B cell (primary cell): ENCODE data around the gene CACYBP. TPM values are rescaled to one million over a fixed set of nuclear protein-coding genes. Genes with fewer than 3 reads are reported as not detected.

ENCODE experiments used
- ATAC-seq: fragments of 200-7000 bp; cut with Tn5 transposase; one replicate; pipeline ENCODE4 v1.10.0; 2021; ENCODE audit warnings: low read depth, mild to moderate bottlenecking, moderate number of reproducible peaks, moderate library complexity
- CTCF ChIA-PET: fragments of 350-600 bp; sonication (Branson Sonifier 250); formaldehyde crosslinking; loops from one replicate; lab custom pipeline; 2021; ENCODE audit warnings: antibody characterized with exemption, inconsistent platforms; lab: Charles Lee
- POLR2A ChIA-PET: fragments of 350-600 bp; sonication (Branson Sonifier 250); formaldehyde crosslinking; loops from one replicate; lab custom pipeline; 2021; ENCODE audit warnings: antibody characterized with exemption; lab: Charles Lee
- DNase-seq: peaks from one replicate; pipeline ENCODE4 v3.0.0; 2013
- H2AFZ ChIP-seq: 2 replicates; pipeline ENCODE4 v1.6.1; 2012; ENCODE audit warnings: mild to moderate bottlenecking, low read depth, low read length; ENCODE audit not compliant: insufficient read depth, poor library complexity, severe bottlenecking
- H3K27ac ChIP-seq, 2 donors: 1 replicate in 1 of 2; 2 replicates in 1 of 2; pipeline ENCODE4 v1.5.1; 2012 to 2013; ENCODE audit warnings: low read length in 2 of 2, mild to moderate bottlenecking in 2 of 2, moderate library complexity in 1 of 2
- H3K27me3 ChIP-seq, 4 experiments: fragments of 200-600 bp in 1 of 4; sonication (generic) in 1 of 4; replicated peaks in 1 of 4; 1 replicate in 2 of 4; 2 replicates in 2 of 4; pipeline versions ENCODE4 v1.6.1 to v1.7.0; 2013 to 2016; ENCODE audit warnings: low read length in 3 of 4, mild to moderate bottlenecking in 2 of 4, mixed read lengths in 1 of 4, moderate library complexity in 1 of 4; ENCODE audit not compliant: insufficient read depth in 4 of 4, control insufficient read depth in 3 of 4; ENCODE audit errors: control extremely low read depth in 1 of 4
- H3K36me3 ChIP-seq, 2 experiments: replicated peaks in 1 of 2; 1 replicate in 1 of 2; 2 replicates in 1 of 2; pipeline versions ENCODE4 v1.6.1 to v1.7.1; 2013; ENCODE audit warnings: low read length in 1 of 2; ENCODE audit not compliant: insufficient read depth in 2 of 2, control insufficient read depth in 1 of 2; ENCODE audit errors: control extremely low read depth in 1 of 2, extremely low read depth in 1 of 2
- H3K4me1 ChIP-seq, 2 donors: fragments of 200-600 bp in 1 of 2; sonication (generic) in 1 of 2; 1 replicate in 1 of 2; 2 replicates in 1 of 2; pipeline versions ENCODE4 v1.5.1 to v1.6.1; 2013 to 2017; ENCODE audit warnings: low read length in 2 of 2; ENCODE audit not compliant: control insufficient read depth in 2 of 2, insufficient read depth in 2 of 2
- H3K4me2 ChIP-seq: replicated peaks from 2 replicates; pipeline ENCODE3; 2012; ENCODE audit warnings: mild to moderate bottlenecking, low read depth, low read length; ENCODE audit not compliant: poor library complexity, severe bottlenecking
- H3K4me3 ChIP-seq, 5 experiments: fragments of 200-600 bp in 1 of 5; sonication (generic) in 1 of 5; 1 replicate in 3 of 5; 2 replicates in 2 of 5; pipeline versions ENCODE4 v1.5.1 to v1.7.0; 2011 to 2016; ENCODE audit warnings: low read length in 4 of 5, mild to moderate bottlenecking in 4 of 5, low read depth in 2 of 5, control low read depth in 1 of 5, moderate library complexity in 1 of 5; ENCODE audit not compliant: insufficient read depth in 1 of 5; ENCODE audit errors: control extremely low read depth in 1 of 5, extremely low read depth in 1 of 5
- H3K79me2 ChIP-seq: fragments of 200-600 bp; sonication (generic); one replicate; pipeline ENCODE4 v1.6.0; 2016; ENCODE audit warnings: low read length; ENCODE audit not compliant: control insufficient read depth, insufficient read depth
- H3K9ac ChIP-seq: fragments of 200-600 bp; sonication (generic); 2 replicates; pipeline ENCODE4 v1.6.1; 2017; ENCODE audit warnings: mild to moderate bottlenecking, low read length, moderate library complexity
- H3K9me3 ChIP-seq, 3 donors: one replicate each; pipeline versions ENCODE4 v1.6.1 to v1.7.1; 2013; ENCODE audit warnings: low read length in 2 of 3; ENCODE audit not compliant: control insufficient read depth in 2 of 3, insufficient read depth in 1 of 3; ENCODE audit errors: control extremely low read depth in 1 of 3
- H4K20me1 ChIP-seq: 2 replicates; pipeline ENCODE4 v1.6.0; 2012; ENCODE audit warnings: mild to moderate bottlenecking, low read length; ENCODE audit not compliant: insufficient read depth, control insufficient read depth, poor library complexity, severe bottlenecking
- H3K27ac Mint-ChIP-seq: one replicate; pipeline ENCODE4 v1.8.0; 2021; ENCODE audit warnings: mixed read lengths
- H3K27me3 Mint-ChIP-seq: one replicate; pipeline ENCODE4 v1.8.0; 2021; ENCODE audit warnings: mixed read lengths
- H3K4me1 Mint-ChIP-seq: one replicate; pipeline ENCODE4 v1.8.0; 2021; ENCODE audit warnings: mixed read lengths
- H3K4me3 Mint-ChIP-seq: one replicate; pipeline ENCODE4 v1.8.0; 2021; ENCODE audit warnings: mixed read lengths
- H3K9me3 Mint-ChIP-seq: one replicate; pipeline ENCODE4 v1.8.0; 2022; ENCODE audit warnings: mixed read lengths; ENCODE audit not compliant: insufficient read depth
- EZH2 ChIP-seq: IDR thresholded peaks from 2 replicates; pipeline ENCODE4 v1.6.1; 2012; ENCODE audit warnings: borderline replicate concordance, low read depth, mild to moderate bottlenecking, moderate library complexity, low read length; ENCODE audit not compliant: insufficient read depth, poor library complexity, severe bottlenecking
- WGBS: methylation state at CpG from one replicate; pipeline ENCODE4 v1.1.5; 2013; ENCODE audit warnings: missing lambda C conversion rate; ENCODE audit not compliant: insufficient coverage; 5-methylcytosine and 5-hydroxymethylcytosine counted together
- intact Hi-C: fragments of 100-400 bp; cut with micrococcal nuclease; formaldehyde crosslinking; loops from one replicate; pipeline ENCODE4 v1.10.0; 2022
- polyA plus RNA-seq: library from polyadenylated mRNA; depleted of rRNA; stranded (reverse); fragments of >200 nt; gene quantifications from 2 replicates; pipeline ENCODE4 v1.2.3, GENCODE V29; 2012
- total RNA-seq, 2 donors: library from RNA; stranded (reverse); fragments of 120-200 nt in 1 of 2; gene quantifications; 1 replicate in 1 of 2; 2 replicates in 1 of 2; pipeline versions ENCODE4 v1.2.3 to v1.2.4, GENCODE V29; 2013 to 2022
- TF ChIP-seq, protein P1 (sequence below): fragments of 200-600 bp; IDR thresholded peaks from one replicate; pipeline ENCODE4 v1.8.0; 2022; ENCODE audit warnings: antibody characterized with exemption, mild to moderate bottlenecking

Gene CACYBP
- total and polyA plus RNA-seq, 2 donors (not counting 1 experiment from before 2014, with no cell fraction given) = 16.2 to 71.1 TPM

DNA sequence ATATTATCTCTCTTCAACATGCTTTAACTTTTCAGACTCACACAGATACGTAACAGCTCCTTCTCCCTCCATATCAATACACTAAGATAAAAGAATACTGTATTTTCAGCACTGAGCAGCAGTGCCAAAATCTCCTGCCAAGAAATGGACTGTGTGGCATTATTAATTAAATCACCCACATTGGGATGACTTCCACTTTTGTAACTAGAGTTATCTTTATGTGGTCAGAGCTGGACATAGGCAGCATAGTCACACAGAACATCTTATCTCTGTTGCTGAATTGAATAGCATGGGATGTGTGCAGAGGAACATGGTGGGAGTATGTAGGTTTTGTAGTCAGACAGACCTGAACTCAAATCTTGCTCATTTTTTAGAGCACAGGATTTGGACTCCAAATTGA, 41.4 kb upstream of the CACYBP start:
- Histone ChIP-seq H3K9ac (no peak overlapping the region), H3K27ac (no peak overlapping the region), H3K4me3 (no peak overlapping the region), H3K9me3 (no peaks in the 10 kb centered on the region), H3K27me3 (no peaks in the 10 kb centered on the region), H4K20me1 (no peaks in the 10 kb centered on the region), H3K4me2 (no peak overlapping the region), H2AFZ (no peak overlapping the region), H3K36me3 (peaks cover 0 to 5% of the 10 kb centered on the region in 2 experiments), H3K79me2 (no peaks in the 10 kb centered on the region), H3K4me1 (peaks cover 19 to 29% of the 10 kb centered on the region in 2 donors)
- intact Hi-C loops = no loop called here
- ChIA-PET CTCF (interaction anchor here (0.8 kb wide), 1 partner anchor 25 kb away, joined by 3 read pairs; no protein-coding TSS in a partner anchor), POLR2A (no interaction called here)
- WGBS = no CpG with 5 or more reads among the region's 1 CpG
- Mint-ChIP-seq H3K4me3 (no peak overlapping the region), H3K9me3 (no peaks in the 10 kb centered on the region), H3K4me1 (peaks cover 39% of the 10 kb centered on the region), H3K27me3 (no peaks in the 10 kb centered on the region), H3K27ac (no peak overlapping the region)
- ATAC-seq (no peak), DNase-seq (no peak)
- TF ChIP-seq EZH2 = no peak
- TF ChIP-seq, protein P1, sequence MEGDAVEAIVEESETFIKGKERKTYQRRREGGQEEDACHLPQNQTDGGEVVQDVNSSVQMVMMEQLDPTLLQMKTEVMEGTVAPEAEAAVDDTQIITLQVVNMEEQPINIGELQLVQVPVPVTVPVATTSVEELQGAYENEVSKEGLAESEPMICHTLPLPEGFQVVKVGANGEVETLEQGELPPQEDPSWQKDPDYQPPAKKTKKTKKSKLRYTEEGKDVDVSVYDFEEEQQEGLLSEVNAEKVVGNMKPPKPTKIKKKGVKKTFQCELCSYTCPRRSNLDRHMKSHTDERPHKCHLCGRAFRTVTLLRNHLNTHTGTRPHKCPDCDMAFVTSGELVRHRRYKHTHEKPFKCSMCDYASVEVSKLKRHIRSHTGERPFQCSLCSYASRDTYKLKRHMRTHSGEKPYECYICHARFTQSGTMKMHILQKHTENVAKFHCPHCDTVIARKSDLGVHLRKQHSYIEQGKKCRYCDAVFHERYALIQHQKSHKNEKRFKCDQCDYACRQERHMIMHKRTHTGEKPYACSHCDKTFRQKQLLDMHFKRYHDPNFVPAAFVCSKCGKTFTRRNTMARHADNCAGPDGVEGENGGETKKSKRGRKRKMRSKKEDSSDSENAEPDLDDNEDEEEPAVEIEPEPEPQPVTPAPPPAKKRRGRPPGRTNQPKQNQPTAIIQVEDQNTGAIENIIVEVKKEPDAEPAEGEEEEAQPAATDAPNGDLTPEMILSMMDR = no peak

DNA sequence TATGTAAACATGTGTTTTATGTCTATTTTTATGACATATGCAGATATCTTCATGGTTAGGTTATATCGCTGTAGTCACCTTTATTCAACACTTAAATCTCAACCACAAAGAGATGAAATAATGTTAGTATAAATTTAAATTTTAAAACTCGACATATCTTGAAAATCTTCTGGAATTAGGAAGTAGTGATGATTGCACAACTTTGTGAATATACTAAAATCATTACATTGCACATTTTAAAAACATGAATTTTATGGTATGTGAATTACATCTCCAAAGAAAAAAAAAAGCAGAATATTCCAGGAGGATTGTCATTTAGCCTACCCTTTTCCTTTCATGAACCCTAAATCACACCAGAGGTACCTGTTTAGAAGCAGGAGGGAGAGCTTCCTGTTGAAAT, 39.4 kb upstream of the CACYBP start:
- peaks cover 0 to 5% of the 10 kb centered on the region in 2 experiments for H3K36me3 ChIP-seq
- H3K9ac ChIP-seq = no peak overlapping the region
- POLR2A ChIA-PET = no interaction called here
- Mint-ChIP-seq H3K4me3 (no peak overlapping the region), H3K4me1 (peaks cover 40% of the 10 kb centered on the region), H3K27me3 (no peaks in the 10 kb centered on the region), H3K27ac (no peak overlapping the region), H3K9me3 (no peaks in the 10 kb centered on the region)
- H3K9me3 ChIP-seq = no peaks in the 10 kb centered on the region
- WGBS = no CpG with 5 or more reads among the region's 2 CpGs
- TF ChIP-seq, protein P1 = no peak
- no peak for TF ChIP-seq EZH2
- no peak overlapping the region for H3K4me2 ChIP-seq
- H3K4me3 ChIP-seq = no peak overlapping the region
- no peak for ATAC-seq
- H2AFZ ChIP-seq = no peak overlapping the region
- intact Hi-C loops = no loop called here
- no peak for DNase-seq
- peaks cover 13 to 28% of the 10 kb centered on the region in 2 donors for H3K4me1 ChIP-seq
- no peaks in the 10 kb centered on the region for H3K79me2 ChIP-seq
- no peak overlapping the region for H3K27ac ChIP-seq
- H3K27me3 ChIP-seq = no peaks in the 10 kb centered on the region
- CTCF ChIA-PET = no interaction called here
- H4K20me1 ChIP-seq = no peaks in the 10 kb centered on the region
